SKM-1 (cell line): ENCODE results near the gene ZNF326.
"Not testable (repeated sequence)": the region's sequence is repeated elsewhere in the genome, so short reads cannot be mapped to it uniquely, and the experiment has no call there.

ENCODE experiments used
- DNase-seq: peaks from one replicate; lab custom pipeline; 2025; ENCODE audit not compliant: unreplicated experiment; lab: John Stamatoyannopoulos, UW

ZNF326 gene

DNA sequence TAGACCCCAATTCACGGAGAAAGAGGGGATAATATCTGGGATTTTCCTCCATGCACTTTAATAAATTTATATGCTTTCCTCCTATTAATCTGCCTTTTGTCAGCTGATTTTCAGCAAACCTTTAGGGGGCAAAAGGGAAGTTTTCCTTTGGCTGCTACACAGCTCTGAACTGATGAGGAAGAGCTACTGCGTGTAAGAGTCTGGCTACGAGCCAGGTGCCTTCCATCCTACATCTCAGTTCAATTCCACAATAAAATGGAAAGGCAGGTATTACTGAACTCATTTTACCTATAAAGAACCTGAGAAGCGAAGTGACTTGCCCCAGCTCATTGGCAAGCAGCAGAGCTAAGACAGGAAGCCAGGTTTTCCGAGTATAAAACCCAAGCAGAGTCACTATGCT lies 28.3 kb upstream of the ZNF326 start:
- no peak for DNase-seq

DNA sequence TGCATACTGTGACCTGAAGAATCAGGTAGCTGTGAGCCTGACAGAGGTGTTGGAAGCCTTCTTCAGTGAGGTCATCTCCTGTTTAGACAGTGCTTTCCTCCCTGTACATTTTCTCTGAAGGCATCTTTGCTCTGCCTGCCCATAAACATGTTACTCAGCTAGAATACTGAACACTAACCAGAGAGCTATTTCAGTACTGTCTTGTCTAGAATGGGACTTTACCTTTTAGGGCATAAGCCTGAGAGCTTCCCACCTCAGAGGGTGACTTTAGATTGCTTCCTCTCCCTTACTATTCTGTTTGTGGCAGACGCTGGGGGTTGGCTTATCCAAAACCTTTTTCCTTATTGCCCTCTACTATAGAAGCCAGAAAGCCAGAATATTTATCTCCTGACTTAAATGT lies 23.3 kb upstream of the ZNF326 start:
- no peak for DNase-seq

DNA sequence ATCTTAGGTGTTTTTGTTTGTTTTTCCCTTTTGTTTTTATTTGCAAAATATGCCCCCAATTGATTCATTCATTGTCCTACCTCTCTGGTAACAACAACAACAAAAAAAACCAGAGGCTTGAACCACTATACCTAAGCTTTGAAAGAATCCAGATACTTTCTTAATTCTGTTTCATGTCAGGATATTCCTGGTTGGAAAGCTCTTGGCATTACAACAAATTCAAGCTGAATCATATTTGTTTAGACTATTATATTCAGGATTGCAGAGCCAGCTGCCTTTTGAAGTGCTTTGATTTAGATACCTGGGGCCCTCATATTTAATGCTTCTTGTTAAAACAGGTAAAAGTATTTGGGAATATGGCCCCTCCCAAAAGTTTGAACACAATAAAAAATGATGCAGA lies 22.9 kb upstream of the ZNF326 start:
- no peak for DNase-seq

DNA sequence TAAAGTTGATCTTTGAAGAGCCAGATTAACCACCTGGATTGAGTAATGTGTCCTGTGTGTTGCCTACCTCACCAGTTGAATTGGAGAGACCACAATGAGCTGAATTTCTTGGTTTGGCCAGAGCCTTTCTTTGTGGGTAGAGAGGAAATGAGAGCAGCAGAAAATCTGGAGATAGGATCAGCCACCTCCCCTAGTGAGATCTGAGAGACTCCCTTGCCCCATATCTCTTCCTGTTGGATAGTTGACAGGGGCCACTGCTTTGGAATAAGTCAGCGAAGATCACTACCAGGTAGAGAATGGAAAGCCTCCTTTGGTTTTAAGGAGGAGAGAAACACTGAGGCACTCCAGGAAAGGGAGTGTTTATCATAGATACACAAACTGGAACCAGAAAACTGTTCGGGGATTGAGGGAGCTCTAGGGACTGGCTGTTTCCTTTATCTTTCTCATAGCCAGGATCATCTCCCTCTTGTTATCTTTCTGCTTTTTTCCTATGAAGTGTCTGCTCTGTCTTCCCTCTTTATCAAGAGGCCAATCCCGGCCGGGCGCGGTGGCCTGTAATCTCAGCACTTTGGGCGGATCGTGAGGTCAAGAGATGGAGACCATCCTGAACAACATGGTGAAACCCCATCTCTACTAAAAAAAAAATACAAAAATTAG lies 21.3 kb upstream of the ZNF326 start:
- DNase-seq = no peak

DNA sequence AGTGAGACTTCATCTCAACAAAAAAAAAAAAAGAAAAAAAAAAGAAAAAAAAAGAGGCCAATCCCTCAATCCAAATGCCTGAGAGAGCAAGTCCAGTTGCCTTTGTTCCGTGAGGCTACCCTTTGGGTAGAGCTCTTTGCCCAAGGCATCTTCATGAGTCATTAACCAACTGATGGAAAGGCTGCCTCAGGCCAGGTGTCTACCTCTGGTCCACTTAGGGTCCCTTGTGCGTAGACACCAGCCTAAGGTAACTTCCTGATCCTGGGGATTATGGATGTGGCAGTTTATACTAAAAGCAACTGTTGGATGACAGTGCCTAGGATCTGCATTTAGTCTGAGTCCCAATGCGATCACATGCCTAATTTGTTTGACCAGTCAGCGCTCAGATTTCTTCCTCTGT lies 20.7 kb upstream of the ZNF326 start:
- no peak for DNase-seq

DNA sequence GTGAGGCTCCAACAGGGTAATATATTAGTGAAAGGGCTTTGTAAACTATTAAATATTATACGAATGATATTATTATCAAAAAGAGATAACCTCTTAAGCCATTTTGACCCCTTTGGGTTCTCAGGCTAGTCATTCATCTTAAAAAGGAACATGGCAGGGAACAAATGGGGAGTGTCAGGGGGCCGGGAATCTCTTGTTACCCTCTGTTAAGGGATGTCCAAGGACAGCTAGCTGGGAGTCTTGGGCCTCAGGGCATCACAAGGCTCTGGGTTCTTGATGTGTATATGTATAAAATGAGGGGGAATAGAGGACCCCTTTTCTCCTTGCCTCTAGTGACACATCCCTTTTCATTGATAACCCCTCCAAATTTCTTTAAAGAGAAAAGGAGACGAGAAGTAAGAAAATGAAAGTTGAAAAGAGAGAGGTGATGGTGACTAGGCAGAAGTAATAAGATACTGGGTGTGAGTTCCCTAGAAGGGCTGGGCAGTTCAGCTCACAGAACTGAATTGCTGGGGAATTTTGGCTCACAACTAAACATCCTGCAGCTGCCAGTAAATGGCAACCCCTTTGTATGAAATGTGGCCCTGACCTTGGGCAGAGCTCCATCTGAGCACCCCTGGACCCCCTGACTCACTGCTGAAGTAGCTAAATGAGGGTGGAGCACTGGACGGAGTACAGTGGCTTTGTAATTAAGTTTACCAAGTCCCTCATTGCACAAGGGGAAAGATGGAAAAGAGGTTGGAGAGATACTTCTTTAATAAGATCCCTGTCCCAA lies 20.0 kb upstream of the ZNF326 start:
- no peak for DNase-seq

DNA sequence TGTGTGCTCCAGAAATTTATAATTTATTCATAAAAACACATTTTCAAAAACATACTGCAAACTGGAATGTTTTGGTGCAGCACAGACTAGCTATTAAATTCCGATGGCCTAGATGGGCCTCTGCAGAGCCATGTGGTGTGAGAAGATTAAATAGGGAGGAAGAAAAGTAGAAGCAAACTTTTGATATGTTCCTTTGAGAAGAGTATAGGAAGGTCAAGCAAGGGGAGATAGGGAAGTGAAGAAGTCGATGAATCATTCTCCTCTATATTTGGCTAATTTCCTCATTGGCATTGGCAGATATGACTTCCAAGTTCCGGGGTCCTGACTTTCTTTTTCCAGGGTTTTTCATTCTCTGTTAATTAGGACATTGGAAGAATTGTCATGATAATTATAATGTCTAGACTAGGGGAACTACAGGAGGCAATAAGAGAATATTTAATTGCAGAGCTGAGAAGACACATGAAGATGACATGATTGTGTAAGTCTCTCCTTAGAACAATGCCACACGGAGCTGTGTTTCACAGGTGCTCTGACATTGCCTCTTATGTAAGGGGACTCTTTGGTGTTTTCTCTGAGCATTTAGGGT lies 19.3 kb upstream of the ZNF326 start:
- DNase-seq = peak; percentile 56

DNA sequence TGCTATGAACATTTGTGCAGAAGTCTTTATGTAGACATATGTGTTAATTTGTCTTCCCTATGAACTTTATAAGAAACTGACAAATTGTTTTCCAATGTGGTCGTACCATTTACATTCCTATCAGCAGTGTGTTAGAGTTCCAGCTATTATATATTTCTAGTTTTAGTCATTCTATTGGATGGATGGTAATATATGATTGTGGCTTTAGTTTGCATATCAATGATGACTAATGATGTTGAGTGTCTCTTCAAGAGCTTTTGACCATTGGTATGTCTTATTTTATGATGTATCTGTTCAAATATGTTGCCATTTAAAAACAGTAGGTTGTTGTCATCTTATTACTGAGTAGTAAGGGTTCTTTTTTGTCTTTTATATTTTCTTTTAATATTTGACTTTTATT lies 16.2 kb upstream of the ZNF326 start:
- no peak for DNase-seq

DNA sequence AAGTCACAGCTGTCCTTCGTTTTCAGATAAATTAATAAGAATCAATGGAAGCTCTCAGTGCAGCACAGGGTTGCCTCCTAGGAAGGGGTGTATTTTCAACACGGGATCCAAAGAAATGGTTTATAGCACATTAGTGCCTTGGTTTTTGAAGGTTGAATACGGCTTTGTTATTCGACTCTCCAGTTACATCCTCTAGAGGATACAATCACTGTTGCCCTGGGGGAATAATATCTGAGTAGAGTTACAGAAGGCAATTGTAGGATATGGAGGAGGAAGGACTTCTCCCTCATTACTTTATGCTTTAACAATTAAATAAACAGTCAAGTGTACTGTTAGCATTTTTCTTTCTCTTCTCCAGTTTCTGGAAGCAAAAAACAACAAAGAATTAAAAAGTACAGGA lies 14.3 kb upstream of the ZNF326 start:
- no peak for DNase-seq

DNA sequence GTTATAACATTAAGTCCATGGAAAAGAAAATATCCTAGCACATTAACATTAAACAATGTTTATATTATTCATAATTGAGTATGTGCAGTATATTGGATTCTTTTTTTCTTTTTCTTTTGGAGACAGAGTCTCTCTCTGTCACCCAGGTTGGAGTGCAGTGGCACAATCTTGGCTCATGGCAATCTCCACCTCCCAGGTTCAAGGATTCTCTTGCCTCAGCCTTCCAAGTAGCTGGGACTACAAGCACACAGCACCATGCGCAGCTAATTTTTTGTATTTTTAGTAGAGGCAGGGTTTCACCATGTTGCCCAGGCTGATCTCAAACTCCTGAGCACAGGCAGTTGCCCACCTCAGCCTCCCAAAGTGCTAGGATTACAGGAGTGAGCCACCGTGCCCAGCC lies 12.1 kb upstream of the ZNF326 start:
- not testable (repeated sequence) for DNase-seq

DNA sequence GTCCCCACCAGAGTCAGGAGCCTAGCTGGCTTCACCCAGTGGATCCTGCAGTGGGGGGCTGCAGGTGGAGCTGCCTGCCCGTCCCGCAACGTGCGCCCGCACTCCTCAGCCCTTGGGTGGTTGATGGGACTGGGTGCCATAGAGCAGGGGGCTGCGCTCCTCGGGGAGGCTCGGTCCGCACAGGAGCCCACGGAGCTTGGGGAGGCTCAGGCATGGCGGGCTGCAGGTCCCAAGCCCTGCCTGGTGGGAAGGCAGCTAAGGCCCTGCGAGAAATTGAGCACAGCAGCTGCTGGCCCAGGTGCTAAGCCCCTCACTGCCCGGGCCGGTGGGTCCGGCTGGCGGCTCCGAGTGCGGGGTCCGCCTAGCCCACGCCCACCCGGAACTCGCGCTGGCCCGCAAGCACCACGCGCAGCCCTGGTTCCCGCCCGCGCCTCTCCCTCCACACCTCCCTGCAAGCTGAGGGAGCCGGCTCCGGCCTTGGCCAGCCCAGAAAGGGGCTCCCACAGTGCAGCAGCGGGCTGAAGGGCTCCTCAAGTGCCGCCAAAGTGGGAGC lies 10.3 kb upstream of the ZNF326 start:
- not testable (repeated sequence) for DNase-seq

DNA sequence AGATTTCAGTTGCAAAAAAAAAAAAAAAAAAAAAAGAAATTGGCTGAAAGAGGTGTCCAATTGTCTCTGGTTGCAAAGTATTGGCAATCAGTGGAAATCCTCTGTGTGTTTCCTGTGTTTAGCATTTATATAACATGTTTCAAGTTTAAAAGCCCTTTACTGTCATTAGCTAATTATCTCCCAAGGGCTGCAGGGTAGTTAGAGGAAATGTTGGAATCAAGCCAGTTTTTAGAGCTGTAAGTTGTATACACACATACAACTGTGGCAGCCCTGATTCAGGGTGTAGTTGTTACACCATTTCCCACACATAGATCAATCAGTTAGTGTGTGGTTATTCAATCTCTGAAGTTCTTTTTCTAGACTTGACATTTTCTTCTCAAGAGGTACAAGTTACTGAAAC lies 8.9 kb upstream of the ZNF326 start:
- no peak for DNase-seq

DNA sequence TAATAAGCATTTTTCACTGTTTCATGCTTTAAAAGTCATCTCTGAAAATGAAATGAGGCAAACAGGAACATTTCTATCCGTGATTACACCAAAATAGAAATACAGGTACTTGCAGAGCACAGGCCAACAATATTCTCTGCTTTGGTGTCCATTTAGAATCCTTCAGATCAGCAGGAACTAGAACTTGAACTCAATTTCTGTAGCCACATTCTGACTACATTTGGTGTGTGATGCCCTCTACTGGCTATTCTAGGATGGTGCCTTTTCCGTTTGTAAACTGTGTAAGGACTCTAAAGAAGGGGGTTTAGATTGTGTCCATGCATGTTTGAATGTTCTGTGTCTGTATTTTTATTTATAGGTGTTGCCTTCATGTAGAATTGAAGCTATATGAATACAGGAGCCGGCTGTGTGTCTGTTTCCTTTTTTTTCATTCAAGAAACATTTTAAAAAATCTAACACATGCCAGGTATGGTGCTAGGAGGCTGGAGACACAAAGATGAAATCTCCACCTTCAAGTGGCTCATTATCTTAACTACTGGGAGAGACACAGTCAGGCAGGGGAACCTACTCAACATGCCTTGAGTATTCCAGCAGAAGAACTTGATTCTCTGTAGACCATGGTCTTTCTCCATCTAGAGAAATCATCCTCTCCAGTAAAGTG lies 7.6 kb upstream of the ZNF326 start:
- peak; percentile 77 for DNase-seq

DNA sequence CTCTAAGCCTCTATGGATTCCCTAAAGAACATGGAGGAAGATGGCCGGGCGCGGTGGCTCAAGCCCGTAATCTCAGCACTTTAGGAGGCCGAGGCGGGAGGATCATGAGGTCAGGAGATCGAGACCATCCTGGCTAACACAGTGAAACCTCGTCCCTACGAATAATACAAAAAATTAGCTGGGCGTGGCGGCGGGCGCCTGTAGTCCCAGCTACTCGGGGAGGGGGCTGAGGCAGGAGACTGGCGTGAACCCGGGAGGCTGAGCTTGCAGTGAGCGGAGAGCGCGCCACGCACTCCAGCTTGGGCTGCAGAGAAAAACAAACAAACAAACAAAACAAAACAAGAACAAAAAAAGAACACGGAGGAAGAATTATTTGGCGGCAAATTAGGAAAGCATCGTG lies 5.8 kb upstream of the ZNF326 start:
- no peak for DNase-seq

DNA sequence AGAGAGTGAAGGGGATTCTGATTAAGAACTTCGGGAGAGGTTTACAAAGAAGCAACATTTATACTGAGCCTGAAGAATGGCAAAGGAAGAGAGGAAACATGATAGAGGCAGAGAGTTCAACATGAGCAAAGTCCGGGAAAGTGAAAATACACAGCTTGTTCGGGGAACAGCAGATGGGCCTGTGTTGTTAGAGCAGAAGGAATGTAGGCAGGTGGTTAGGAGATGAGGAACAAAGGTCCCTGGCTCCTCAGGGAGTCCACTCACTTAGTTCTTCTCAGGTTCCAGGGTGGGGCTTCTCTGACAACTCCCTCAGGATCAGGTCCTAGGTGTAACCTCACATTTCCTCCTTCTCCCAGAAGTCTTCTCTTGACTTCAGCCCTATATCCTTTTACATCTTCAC lies 5.1 kb upstream of the ZNF326 start:
- no peak for DNase-seq

DNA sequence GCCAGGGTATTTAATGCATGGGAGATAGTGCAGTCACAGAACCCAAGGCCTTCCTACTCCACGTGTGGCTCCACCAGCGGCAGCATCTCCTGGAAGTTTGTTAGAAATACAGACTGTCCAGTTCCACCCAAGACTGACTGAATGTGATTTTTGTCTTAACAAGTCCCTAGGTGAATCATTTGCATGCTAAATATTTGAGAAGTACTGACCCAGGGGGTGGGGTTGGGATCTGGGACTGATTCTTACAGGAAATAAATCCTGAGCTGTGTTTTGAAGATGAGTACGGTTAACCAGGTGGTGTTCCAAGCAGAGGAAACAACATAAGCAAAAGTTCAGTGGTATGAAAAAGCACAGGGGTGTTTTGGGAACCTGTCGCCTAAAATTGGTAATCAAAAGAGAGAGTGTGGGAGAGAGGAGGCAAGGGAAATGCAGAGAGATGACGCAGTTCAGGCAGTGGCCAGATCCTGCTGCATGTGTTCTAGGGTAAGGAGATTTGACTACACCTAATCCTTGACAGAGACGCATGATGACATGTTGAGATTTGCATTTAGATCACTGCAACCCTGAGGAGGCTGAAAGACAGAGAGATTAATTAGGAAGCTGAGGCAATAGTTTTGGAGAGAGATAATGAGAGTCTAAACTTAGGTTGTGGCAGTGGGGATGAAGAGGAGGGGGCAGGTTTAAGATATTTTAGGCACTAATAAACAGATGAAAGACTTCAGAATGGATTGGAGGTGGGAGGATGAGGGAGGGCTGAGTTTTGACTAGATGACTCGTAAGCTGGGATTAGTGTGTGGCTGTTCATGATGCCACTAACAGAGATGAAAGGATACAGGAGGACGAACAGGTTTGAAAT lies 3.7 kb upstream of the ZNF326 start:
- no peak for DNase-seq

DNA sequence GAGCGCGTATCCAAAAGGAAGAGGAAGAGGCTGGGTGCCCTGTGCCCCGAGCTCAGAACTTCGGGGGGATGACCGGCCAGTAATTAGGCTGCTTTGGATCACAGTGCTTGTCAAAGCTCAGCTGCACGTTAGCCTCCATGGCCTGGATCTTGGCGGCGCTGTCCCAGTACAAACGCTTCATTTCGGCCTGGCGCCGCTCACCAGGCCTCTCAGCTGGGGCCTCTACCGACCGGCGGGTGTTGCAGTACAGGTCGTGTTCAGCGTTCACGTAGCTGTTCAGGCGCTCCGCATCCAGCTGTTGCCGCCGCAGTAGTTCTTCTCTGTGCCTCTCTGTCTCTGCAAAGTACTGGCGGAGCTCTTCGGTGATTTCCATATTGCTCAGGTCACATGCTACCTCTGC lies 1.4 kb upstream of the ZNF326 start:
- DNase-seq = no peak

DNA sequence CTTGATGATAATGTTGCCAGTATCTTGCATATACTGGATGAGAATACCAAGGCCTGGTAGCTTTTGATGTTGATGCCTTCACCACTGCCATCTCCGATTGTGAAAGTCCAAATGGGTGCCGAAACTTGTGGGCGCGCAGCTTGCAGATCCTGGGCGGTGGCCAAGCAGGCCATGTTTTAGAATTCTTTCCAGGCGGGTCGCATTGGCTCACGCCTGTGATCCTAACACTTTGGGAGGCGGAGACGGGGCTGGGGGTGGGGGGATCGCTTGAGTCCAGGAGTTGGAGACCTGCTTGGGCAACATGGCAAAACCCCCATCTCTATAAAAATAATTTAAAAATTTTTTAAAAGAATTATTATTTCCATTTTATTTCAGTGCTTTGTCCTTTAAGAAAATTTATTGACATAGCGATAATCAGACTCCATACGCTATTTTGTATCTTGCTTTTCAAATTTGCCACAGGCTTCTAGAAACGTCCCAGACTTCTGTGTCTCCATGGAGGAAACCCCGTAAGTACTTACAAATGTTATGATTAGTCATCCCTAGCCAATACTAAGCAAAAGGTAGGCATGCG lies 592 bp upstream of the ZNF326 start:
- DNase-seq = no peak

DNA sequence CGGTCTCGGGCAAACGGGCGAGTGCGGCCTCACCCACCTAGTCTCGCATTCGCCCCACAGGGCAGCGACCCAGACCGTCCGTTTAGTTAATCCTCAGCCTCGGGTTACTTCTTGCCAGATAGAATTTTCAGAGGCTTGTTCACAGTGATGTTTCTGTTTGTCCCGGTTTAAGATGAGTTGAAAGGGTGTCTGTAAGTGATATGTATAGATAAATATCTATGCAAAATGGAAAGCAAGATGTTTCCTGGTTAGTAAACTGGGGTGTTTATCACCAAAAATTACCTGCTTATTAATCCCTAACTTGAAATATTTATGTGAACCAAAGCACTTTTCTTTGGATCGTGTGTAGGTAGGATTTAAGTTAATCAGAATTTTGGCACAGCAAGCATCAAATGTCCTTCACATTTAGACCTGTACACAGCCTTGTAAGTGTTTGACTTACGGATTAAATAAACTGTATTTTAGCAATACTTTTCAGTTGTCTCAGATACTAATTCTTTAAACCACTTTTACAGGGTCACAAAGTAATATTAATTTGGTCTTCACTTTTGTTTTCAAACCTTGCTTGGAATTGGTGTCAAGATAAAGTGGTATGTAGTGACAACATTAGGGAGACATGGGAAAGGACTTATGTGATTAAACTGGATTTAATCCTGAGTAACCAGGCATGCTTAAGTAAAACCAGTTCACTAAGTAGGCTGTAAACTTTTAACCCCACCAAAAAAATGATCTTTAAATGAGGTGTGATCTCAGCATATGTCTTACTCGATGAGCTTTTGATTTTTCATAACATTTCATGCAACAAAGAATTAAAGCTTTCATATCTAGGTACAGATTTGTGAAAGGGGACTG lies 914 bp downstream of the ZNF326 start:
- DNase-seq = no peak
